Pancreas (tissue), 10 donors: Measurements from ENCODE around the gene CAND2. TPM values are rescaled to one million over a fixed set of nuclear protein-coding genes. Genes with fewer than 3 reads are reported as not detected.

Source experiments
- ATAC-seq, 4 donors: fragments of 200-7000 bp; cut with Tn5 transposase; one replicate each; pipeline versions ENCODE4 v1.8.0 to v1.9.1; 2020; ENCODE audit warnings: mild to moderate bottlenecking in 4 of 4, moderate library complexity in 4 of 4
- DNase-seq, 6 donors: peaks; one replicate each; pipeline ENCODE4 v3.0.0-alpha.2; 2020
- FAIRE-seq: peaks from 2 replicates; lab custom pipeline; 2012; peaks lifted over from hg19 to GRCh38; lab: Jason Lieb, UNC
- H3K27ac ChIP-seq, 4 donors: fragments of 200-600 bp; sonication (generic); 1 replicate in 3 of 4; 2 replicates in 1 of 4; pipeline versions ENCODE4 v1.5.0 to v1.8.0; 2020
- H3K27me3 ChIP-seq, 4 donors: fragments of 200-600 bp; one replicate each; pipeline ENCODE4 v1.8.0; 2021
- H3K36me3 ChIP-seq, 3 donors: fragments of 200-600 bp; sonication (generic) in 1 of 3; one replicate each; pipeline versions ENCODE4 v1.5.0 to v1.8.0; 2020 to 2021
- H3K4me1 ChIP-seq, 3 donors: fragments of 200-600 bp; one replicate each; pipeline ENCODE4 v1.8.0; 2021
- H3K4me3 ChIP-seq, 4 donors: fragments of 200-600 bp; sonication (generic) in 2 of 4; one replicate each; pipeline versions ENCODE4 v1.5.0 to v1.8.0; 2020 to 2021
- H3K9me3 ChIP-seq, 4 donors: fragments of 200-600 bp; one replicate each; pipeline ENCODE4 v1.8.0; 2021
- CTCF ChIP-seq, 4 donors: fragments of 200-600 bp; sonication (generic) in 3 of 4; IDR thresholded peaks; one replicate each; pipeline versions ENCODE4 v1.5.0 to v1.8.0; 2021; ENCODE audit warnings: antibody characterized with exemption in 4 of 4
- WGBS, 2 donors: extraction: QIAGEN DNeasy Blood & Tissue Kit; methylation state at CpG; one replicate each; pipeline ENCODE4 v1.1.7; 2013; 5-methylcytosine and 5-hydroxymethylcytosine counted together
- intact Hi-C, 3 donors: fragments of 100-400 bp; cut with DNase I; formaldehyde crosslinking; loops; one replicate each; pipeline versions ENCODE4 v1.11.1 to v1.14.2; 2022
- polyA plus RNA-seq, 2 donors: library from polyadenylated mRNA; stranded (reverse); fragments of 200-250 nt; gene quantifications; one replicate each; pipeline ENCODE4 v1.2.3, GENCODE V29; 2013
- total RNA-seq, 6 donors: library from RNA; stranded (reverse); fragmentation: NEBNext Ultra II Directional in 4 of 6; extraction: Animal tissue kit (Norgen Biotek cat#: 25700) in 4 of 6; gene quantifications; one replicate each; pipeline versions ENCODE4 v1.2.1 to v1.2.4, GENCODE V29; 2021 to 2023
- donor health status: healthy with polysubstance abuse.
- donor health status: DM: no; HTN: no; CAD: no; lungs with moderate emphysema.
- donor health status: DM: no; HTN: no; CAD: no.
- donor health status: control.
- donor health status: control.
- donor health status: Bipolar disorder and iron deficiency.
- donor health status: DM: yes; HTN: yes; CAD: no.
- donor health status: DM: no; HTN: no; CAD: no.
- donor health status: DM: no; HTN: no; CAD: no.
- donor health status: DM: yes; HTN: yes; CAD: no.

The CAND2 gene
- total and polyA plus RNA-seq, 8 donors = 1.6 to 6.2 (median 3.3) TPM

GRCh38 chr3:12865271-12865670 is 68.8 kb downstream of the CAND2 start:
- Histone ChIP-seq H3K27ac (no peak overlapping the region), H3K4me1 (peaks cover 0 to 4% (median 3%) of the 10 kb centered on the region in 3 donors), H3K9me3 (no peaks in the 10 kb centered on the region), H3K4me3 (no peak overlapping the region), H3K27me3 (no peaks in the 10 kb centered on the region), H3K36me3 (no peaks in the 10 kb centered on the region)
- FAIRE-seq (no peak), DNase-seq (no peak), ATAC-seq (no peak)
- no peak for TF ChIP-seq CTCF (IDR thresholded peaks at IDR 0.05)
- 80 to 83% methylated on average over 4 of the region's 4 CpGs for WGBS, 2 donors
- intact Hi-C loops = no loop called here

- intact Hi-C loops = no loop called here
- peaks cover 0 to 4% (median 3%) of the 10 kb centered on the region in 3 donors for H3K4me1 ChIP-seq
- no peak overlapping the region for H3K4me3 ChIP-seq
- no peak for FAIRE-seq
- H3K9me3 ChIP-seq = no peaks in the 10 kb centered on the region
- no peak overlapping the region for H3K27ac ChIP-seq
- TF ChIP-seq CTCF (IDR thresholded peaks at IDR 0.05) = no peak
- H3K27me3 ChIP-seq = no peaks in the 10 kb centered on the region
- ATAC-seq = no peak
- 55 to 67% methylated on average over 6 of the region's 6 CpGs for WGBS, 2 donors
- DNase-seq = no peak
- H3K36me3 ChIP-seq = no peaks in the 10 kb centered on the region
Observed at GRCh38 chr3:12866836-12867235, 70.4 kb downstream of the CAND2 start.

GRCh38 chr3:12868039-12869034 is 71.9 kb downstream of the CAND2 start:
- H3K36me3 ChIP-seq = no peaks in the 10 kb centered on the region
- H3K27ac ChIP-seq = no peak overlapping the region
- H3K27me3 ChIP-seq = no peaks in the 10 kb centered on the region
- no peak overlapping the region for H3K4me3 ChIP-seq
- WGBS, 2 donors = 29 to 30% methylated on average over 45 of the region's 45 CpGs
- no peaks in the 10 kb centered on the region for H3K9me3 ChIP-seq
- peaks cover 0 to 4% (median 3%) of the 10 kb centered on the region in 3 donors for H3K4me1 ChIP-seq
- no peak for FAIRE-seq
- intact Hi-C loops = no loop called here
- ATAC-seq = peak; percentile 92 to 98 (median 96)
- peak; percentile 71 to 90 (median 78) for DNase-seq
- TF ChIP-seq CTCF (IDR thresholded peaks at IDR 0.05) = peak; percentile 50 to 90 (median 79)

GRCh38 chr3:12869035-12869621 is 72.6 kb downstream of the CAND2 start:
- peak; percentile 67 to 82 (median 78) for ATAC-seq
- no peak for FAIRE-seq
- no peaks in the 10 kb centered on the region for H3K36me3 ChIP-seq
- TF ChIP-seq CTCF (IDR thresholded peaks at IDR 0.05) = no peak
- WGBS, 2 donors = 16 to 20% methylated on average over 17 to 28 of the region's 28 CpGs
- no peak overlapping the region for H3K27ac ChIP-seq
- H3K4me3 ChIP-seq = no peak overlapping the region
- H3K9me3 ChIP-seq = no peaks in the 10 kb centered on the region
- DNase-seq = peak in 4 of 6 donors; percentile 39 to 70 (median 56)
- intact Hi-C loops = no loop called here
- peaks cover 0 to 4% (median 3%) of the 10 kb centered on the region in 3 donors for H3K4me1 ChIP-seq
- no peaks in the 10 kb centered on the region for H3K27me3 ChIP-seq
